ENCODE data around the gene PPIL1. TPM values are rescaled to one million over a fixed set of nuclear protein-coding genes. Genes with fewer than 3 reads are reported as not detected.

Gene PPIL1
- total and polyA plus RNA-seq, 8 donors, result 0.87 to 33.7 (median 17.1) TPM; not detected in 1

- WGBS, 5 donors, result 90 to 98% (median 97%) methylated on average over 3 of the region's 3 CpGs
- no peak for DNase-seq
- H3K4me3 ChIP-seq, result no peak overlapping the region
- H3K4me1 ChIP-seq, result peaks cover 12 to 48% (median 35%) of the 10 kb centered on the region in 4 donors
- H3K36me3 ChIP-seq, result peaks cover 0 to 29% (median 20%) of the 10 kb centered on the region in 4 donors
- intact Hi-C loops (cut with DNase I; ENCODE audit: low total_unique reads), result no loop called here
- no peaks in the 10 kb centered on the region for H3K9me3 ChIP-seq
- H3K27ac ChIP-seq, result no peak overlapping the region
- TF ChIP-seq POLR2AphosphoS5 (IDR thresholded peaks at IDR 0.05) (no peak), EP300 (IDR thresholded peaks at IDR 0.05) (no peak), POLR2A (IDR thresholded peaks at IDR 0.05) (no peak)
- TF ChIP-seq, protein P1, sequence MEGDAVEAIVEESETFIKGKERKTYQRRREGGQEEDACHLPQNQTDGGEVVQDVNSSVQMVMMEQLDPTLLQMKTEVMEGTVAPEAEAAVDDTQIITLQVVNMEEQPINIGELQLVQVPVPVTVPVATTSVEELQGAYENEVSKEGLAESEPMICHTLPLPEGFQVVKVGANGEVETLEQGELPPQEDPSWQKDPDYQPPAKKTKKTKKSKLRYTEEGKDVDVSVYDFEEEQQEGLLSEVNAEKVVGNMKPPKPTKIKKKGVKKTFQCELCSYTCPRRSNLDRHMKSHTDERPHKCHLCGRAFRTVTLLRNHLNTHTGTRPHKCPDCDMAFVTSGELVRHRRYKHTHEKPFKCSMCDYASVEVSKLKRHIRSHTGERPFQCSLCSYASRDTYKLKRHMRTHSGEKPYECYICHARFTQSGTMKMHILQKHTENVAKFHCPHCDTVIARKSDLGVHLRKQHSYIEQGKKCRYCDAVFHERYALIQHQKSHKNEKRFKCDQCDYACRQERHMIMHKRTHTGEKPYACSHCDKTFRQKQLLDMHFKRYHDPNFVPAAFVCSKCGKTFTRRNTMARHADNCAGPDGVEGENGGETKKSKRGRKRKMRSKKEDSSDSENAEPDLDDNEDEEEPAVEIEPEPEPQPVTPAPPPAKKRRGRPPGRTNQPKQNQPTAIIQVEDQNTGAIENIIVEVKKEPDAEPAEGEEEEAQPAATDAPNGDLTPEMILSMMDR (IDR thresholded peaks at IDR 0.05), result no peak
- no peaks in the 10 kb centered on the region for H3K27me3 ChIP-seq
Observed at GRCh38 chr6:36890112-36890663, 15.6 kb upstream of the PPIL1 start.

DNA sequence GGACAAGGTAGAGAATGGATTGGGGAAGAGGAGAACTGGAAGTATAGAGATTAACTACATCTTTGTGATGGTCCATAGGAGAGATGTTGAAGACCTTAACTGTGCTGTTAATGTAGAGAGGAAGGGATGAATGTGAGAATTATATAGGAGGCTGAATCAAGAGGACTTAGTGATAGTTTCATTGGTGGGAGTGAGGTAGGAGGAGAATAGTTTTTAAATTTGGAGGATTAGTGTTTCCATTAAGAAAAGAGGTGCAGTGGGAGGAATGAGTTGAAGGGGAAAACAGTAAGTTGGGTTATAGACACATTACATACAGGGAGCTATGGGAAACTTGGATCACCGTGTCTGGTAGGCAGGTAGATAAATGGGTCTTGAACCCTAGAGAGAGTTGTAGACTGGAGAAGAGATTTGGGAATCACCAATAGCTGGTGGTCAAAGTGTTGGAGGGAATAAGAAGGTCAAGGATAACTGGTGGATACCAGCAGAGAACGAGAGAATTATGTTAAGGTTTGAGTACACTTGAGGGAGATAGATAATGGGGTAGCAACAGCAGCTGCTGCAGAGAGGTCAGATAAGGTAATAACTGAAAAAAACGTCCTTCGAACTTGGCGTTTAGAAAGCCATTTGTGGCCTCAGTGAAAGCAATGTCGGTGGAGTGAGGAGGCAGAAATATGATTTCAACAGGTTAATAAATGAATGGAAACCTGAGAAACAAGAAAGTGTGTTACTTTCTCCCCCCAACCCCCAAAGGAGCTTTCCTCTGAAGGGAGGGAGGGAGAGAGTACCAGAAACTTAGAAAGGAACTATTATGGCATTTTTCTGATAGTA, 14.3 kb upstream of the PPIL1 start:
- H3K27me3 ChIP-seq, result no peaks in the 10 kb centered on the region
- H3K4me3 ChIP-seq, result no peak overlapping the region
- H3K27ac ChIP-seq, result no peak overlapping the region
- no peak for DNase-seq
- peaks cover 0 to 15% (median 9%) of the 10 kb centered on the region in 4 donors for H3K36me3 ChIP-seq
- TF ChIP-seq, protein P1 (IDR thresholded peaks at IDR 0.05), result no peak
- TF ChIP-seq POLR2A (IDR thresholded peaks at IDR 0.05) (no peak), POLR2AphosphoS5 (IDR thresholded peaks at IDR 0.05) (no peak), EP300 (IDR thresholded peaks at IDR 0.05) (no peak)
- intact Hi-C loops (cut with DNase I; ENCODE audit: low total_unique reads), result no loop called here
- peaks cover 12 to 54% (median 38%) of the 10 kb centered on the region in 4 donors for H3K4me1 ChIP-seq
- 17 to 37% (median 22%) methylated on average over 6 of the region's 6 CpGs for WGBS, 5 donors
- no peaks in the 10 kb centered on the region for H3K9me3 ChIP-seq

GRCh38 chr6:36888115-36888643, 13.6 kb upstream of the PPIL1 start:
- intact Hi-C loops (cut with DNase I; ENCODE audit: low total_unique reads), result no loop called here
- DNase-seq, result no peak
- 94 to 97% (median 96%) methylated on average over 7 of the region's 7 CpGs for WGBS, 5 donors
- no peaks in the 10 kb centered on the region for H3K9me3 ChIP-seq
- H3K27me3 ChIP-seq, result no peaks in the 10 kb centered on the region
- H3K36me3 ChIP-seq, result peaks cover 0 to 9% (median 8%) of the 10 kb centered on the region in 4 donors
- H3K27ac ChIP-seq, result no peak overlapping the region
- peaks cover 12 to 54% (median 38%) of the 10 kb centered on the region in 4 donors for H3K4me1 ChIP-seq
- no peak overlapping the region for H3K4me3 ChIP-seq
- TF ChIP-seq EP300 (IDR thresholded peaks at IDR 0.05) (no peak), POLR2AphosphoS5 (IDR thresholded peaks at IDR 0.05) (no peak), POLR2A (IDR thresholded peaks at IDR 0.05) (no peak)
- TF ChIP-seq, protein P1 (IDR thresholded peaks at IDR 0.05), result no peak

DNA sequence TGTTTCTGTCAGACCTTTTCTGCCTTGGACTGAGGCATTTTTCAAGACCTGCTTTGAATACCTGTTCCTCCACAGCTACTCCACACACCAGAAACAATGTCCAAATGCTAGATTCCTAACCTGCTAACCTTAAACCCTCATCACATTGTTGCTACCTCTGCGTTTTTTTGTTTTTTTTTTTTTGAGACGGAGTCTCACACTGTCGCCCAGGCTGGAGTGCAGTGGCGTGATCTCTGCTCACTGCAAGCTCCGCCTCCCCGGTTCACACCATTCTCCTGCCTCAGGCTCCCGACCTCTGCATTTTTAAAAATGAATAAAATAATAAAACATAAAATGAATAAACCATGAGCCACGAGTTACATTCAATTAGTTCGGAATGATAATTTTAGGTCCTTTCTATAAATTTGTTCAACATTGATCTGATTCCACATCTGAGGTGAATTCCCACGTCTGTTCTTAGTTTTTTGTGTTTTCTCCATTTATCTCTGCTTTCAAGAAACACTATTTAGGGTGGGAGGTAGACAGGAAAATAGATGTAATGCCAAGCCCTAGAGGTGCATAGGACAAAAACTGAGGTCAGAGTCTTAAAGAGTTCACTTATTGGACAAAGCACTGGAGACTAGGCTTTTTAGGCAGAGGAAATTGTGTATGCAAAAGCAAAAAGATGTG, 12.5 kb upstream of the PPIL1 start:
- Histone ChIP-seq H3K27me3 (no peaks in the 10 kb centered on the region), H3K36me3 (peaks cover 0 to 2% (median 1%) of the 10 kb centered on the region in 4 donors), H3K4me3 (peak overlapping the region; percentile 69 to 80 (median 79)), H3K27ac (peak overlapping the region in 2 of 5 donors; percentile 89 to 94), H3K4me1 (peaks cover 12 to 53% (median 37%) of the 10 kb centered on the region in 4 donors), H3K9me3 (no peaks in the 10 kb centered on the region)
- 57 to 68% (median 64%) methylated on average over 10 of the region's 10 CpGs for WGBS, 5 donors
- TF ChIP-seq, protein P1 (IDR thresholded peaks at IDR 0.05), result no peak
- TF ChIP-seq POLR2A (IDR thresholded peaks at IDR 0.05) (no peak), POLR2AphosphoS5 (IDR thresholded peaks at IDR 0.05) (no peak), EP300 (IDR thresholded peaks at IDR 0.05) (no peak)
- DNase-seq, result no peak
- intact Hi-C loops (cut with DNase I; ENCODE audit: low total_unique reads), result no loop called here

Data from stomach (tissue), 9 donors.